DMS153 treated with DMSO at 0.1 percent for 48 hours (cell line): ENCODE data around the gene MMAB.

ENCODE experiments used
- DNase-seq: peaks from one replicate; lab custom pipeline; 2025; ENCODE audit not compliant: unreplicated experiment; lab: John Stamatoyannopoulos, UW

Gene MMAB

DNA sequence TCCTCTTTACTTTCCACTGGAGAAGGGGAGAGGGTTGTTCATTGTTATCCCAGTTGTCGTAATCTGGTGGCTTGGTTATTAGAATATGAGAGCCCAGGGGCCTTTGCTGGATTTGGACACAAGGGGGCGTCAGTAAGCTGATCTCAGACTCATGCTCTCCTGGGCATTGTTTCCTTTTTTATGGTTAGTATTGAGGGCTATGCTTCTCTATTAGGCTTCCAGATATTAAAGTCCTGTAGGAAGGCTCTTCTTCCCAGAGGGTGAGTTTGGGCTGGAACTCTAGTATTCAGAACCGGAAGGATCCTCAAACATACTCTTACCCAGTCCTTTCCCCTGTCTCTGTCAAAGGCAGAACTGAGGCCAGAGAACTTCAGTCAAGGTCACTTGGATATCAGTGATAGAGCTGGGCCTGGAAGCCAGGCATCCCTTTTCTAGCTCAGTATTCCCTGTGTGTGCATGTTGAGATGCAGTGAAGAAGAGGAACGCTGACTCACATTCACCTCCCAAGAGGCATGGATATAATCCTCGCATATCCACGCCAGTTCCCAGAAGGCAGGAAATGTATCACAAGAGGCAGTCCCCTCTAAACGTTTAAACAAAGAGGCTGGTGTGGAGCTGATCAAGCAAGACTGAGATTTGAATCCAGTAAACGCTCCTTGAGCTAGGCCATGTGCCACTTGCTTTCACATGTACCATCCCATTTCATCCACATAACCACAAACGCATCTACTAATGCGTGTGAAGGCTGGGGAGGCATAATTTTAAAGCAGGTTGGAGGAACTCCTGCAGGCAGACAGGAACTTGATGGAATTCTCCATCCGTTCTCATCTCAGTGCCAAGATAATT, 54.3 kb downstream of the MMAB start:
- peak; percentile 68 for DNase-seq

DNA sequence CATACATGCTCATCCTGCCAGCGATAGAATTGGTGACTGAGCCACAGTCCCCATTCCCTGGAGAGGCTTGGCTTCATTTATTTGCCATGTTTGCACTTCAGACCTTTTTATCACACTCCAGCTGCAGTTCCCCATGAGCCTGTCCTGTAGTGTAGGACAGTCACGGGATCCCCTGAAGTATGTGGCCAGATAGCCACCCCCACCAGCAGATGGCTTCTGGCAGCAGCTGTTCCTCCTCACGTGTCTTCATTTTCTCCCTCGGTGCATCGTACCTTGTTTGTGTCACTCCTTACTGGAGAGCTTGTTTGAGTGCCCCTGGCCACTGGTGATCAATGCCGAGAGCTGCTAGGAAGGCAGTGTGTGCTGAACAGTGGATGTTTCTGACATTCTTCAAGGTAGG, 55.7 kb downstream of the MMAB start:
- no peak for DNase-seq

DNA sequence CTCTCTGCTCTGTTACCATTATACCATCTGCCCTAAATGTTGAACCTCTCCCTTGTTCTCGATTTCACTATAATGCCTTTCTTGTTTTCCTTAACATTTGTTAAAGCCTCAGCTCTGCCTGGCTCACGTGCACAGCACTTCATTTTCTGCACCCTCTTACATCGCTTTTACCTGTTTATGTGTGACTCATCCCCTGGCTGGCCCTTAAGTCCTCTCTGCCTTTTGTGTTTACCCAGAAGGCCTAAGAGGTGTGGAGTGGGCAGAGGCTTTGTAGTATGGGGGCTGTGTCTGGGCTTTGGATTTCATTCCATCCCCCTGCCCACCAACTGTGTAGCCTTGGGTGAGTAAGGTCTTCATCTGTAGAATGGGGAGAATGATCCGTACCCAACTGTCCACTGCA, 59.3 kb downstream of the MMAB start:
- DNase-seq, result no peak

DNA sequence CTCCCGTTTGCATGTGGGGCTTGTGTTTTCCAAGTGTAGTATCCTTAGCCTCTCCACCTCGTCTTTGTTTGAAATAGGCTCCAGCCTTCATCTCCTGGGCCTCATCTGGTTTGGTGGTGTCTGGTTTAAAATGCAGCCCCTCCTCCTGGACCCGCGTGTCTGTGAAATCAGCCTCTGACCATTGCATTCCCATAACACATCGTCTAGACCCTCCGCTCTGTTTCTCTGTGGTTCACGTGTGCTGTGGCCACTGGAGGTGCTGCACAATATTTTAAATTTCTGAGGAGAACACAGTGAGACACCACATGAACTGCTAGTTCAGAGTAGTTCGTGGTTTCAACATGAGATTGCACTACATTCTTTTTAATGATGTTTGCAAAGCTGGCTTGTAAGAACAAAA, 60.3 kb downstream of the MMAB start:
- no peak for DNase-seq

DNA sequence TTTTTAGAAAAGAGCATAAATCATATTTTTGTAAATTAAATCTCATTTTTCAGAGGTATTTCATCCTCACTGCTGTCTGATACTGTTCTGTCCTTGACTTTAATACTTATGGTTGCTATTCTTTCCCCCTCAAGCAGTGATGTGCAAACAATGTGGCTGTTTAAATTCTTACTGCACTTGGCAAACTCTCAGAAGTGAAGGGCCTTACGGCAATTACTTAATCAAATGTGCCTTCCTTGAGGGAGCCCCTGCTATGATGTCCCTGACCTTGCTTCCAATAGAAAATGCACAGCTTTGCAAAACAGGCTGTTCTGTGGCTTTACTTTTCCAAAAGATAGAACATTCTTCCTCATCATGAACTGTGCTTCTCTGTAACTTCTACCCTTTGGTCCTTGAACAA, 60.7 kb downstream of the MMAB start:
- DNase-seq, result no peak

DNA sequence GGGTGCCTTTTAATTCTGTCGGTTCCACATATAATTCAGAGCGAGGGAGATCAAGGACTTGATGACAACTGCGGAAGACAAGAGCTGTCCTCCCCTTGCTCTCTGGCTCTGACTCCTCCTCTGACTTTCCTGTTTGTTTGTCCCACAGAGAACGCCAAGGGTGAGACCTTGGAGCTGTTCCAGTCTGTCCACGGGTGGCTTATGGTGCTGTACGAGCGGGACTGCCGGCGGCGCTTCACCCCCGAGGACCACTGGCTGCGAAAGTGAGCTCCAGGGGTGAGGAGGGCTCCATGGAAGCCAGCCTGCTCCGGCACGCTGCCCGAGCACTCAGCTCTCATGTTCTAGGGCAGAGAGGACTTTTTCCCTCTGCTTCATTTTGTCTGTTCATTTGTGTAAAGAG, 63.1 kb downstream of the MMAB start:
- DNase-seq, result no peak

DNA sequence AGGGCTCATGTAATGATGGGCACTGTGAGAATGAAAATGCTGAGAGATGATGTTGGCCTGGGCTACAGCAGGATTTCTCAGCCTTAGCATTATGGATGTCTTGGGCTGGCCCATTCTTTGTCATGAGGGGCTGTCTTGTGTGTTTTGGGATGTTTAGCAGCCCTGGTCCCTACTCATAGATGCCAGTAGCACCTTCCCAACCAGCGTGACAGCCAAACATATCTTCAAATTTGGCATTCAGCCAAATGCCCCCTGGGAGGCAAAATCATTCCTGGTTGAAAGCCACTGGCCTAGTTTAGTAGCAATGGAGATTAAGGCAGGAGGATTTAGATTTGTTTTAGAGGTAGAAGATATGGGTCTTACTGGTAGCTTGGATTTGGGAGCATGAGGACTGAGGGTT, 69.2 kb downstream of the MMAB start:
- DNase-seq, result no peak
